ENCODE data around the gene LCN10. TPM values are rescaled to one million over a fixed set of nuclear protein-coding genes. Genes with fewer than 3 reads are reported as not detected.
A peak's percentile ranks its signal among the peaks of the same experiment; 100 is the strongest.
"Not testable (repeated sequence)": the region's sequence is repeated elsewhere in the genome, so short reads cannot be mapped to it uniquely, and the experiment has no call there.

The LCN10 gene
- total and polyA plus RNA-seq, 7 donors, result 1.2 to 9.2 (median 2.1) TPM

DNA sequence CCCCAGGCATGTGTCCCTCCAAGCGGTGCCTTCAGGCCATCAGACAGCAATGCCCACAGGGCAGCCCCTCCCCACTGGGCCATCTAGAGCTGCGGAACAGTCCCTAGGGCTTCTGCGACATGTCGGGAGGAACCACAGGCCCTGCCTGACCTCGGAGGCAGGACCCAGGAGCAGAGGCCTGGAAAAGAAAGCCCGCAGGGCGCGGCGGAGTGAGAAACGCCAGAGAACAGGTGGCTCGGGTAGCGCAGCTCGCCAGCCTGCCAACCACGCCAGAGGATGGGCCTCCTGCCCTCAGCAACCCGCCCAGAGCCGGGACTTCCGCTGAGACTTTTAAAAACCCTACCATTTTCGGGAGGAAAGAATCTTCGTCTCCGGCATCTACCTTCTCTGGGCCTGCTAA is 14.6 kb upstream of the LCN10 start:
- TF ChIP-seq EP300 (IDR thresholded peaks at IDR 0.05) (no peak), POLR2AphosphoS5 (IDR thresholded peaks at IDR 0.05) (no peak), POLR2A (IDR thresholded peaks at IDR 0.05) (no peak)
- TF ChIP-seq, protein P1, sequence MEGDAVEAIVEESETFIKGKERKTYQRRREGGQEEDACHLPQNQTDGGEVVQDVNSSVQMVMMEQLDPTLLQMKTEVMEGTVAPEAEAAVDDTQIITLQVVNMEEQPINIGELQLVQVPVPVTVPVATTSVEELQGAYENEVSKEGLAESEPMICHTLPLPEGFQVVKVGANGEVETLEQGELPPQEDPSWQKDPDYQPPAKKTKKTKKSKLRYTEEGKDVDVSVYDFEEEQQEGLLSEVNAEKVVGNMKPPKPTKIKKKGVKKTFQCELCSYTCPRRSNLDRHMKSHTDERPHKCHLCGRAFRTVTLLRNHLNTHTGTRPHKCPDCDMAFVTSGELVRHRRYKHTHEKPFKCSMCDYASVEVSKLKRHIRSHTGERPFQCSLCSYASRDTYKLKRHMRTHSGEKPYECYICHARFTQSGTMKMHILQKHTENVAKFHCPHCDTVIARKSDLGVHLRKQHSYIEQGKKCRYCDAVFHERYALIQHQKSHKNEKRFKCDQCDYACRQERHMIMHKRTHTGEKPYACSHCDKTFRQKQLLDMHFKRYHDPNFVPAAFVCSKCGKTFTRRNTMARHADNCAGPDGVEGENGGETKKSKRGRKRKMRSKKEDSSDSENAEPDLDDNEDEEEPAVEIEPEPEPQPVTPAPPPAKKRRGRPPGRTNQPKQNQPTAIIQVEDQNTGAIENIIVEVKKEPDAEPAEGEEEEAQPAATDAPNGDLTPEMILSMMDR (IDR thresholded peaks at IDR 0.05), result no peak
- intact Hi-C loops (cut with DNase I), result no loop called here
- H3K4me1 ChIP-seq, result peaks cover 0 to 3% (median 0%) of the 10 kb centered on the region in 4 donors
- 83 to 88% methylated on average over 20 of the region's 20 CpGs for WGBS, 2 donors
- no peaks in the 10 kb centered on the region for H3K36me3 ChIP-seq
- no peak overlapping the region for H3K4me3 ChIP-seq
- peak; percentile 30 for DNase-seq
- H3K27ac ChIP-seq, result no peak overlapping the region
- H3K27me3 ChIP-seq, result peaks cover under 1 to 26% (median 3%) of the 10 kb centered on the region in 3 donors
- peaks cover 0 to under 1% (median 0%) of the 10 kb centered on the region in 4 donors for H3K9me3 ChIP-seq

DNA sequence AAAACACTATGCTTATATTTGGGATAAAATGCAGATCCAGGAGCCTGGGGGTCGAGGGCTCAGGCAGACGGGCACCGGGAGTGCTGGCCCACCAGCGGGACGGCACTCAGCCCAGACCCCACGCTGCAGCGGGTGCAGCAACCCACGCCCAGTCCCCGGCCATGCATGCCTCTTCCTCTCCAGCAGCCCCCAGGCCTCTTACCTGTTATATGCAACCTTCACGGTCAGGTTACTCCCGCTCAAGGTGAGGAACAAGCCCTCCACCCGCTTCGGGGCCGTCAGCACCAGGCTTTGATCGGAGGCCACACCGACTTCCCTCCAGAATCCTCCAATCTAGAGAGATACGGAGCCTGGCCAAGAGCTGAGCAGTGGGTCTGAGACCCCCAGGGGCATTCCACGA is 14.1 kb upstream of the LCN10 start:
- peaks cover 0 to 3% (median 0%) of the 10 kb centered on the region in 4 donors for H3K4me1 ChIP-seq
- H3K27ac ChIP-seq, result no peak overlapping the region
- 92 to 94% methylated on average over 18 of the region's 18 CpGs for WGBS, 2 donors
- no peak overlapping the region for H3K4me3 ChIP-seq
- H3K27me3 ChIP-seq, result peaks cover 0 to 21% (median under 1%) of the 10 kb centered on the region in 3 donors
- TF ChIP-seq EP300 (IDR thresholded peaks at IDR 0.05) (no peak), POLR2AphosphoS5 (IDR thresholded peaks at IDR 0.05) (no peak), POLR2A (IDR thresholded peaks at IDR 0.05) (no peak)
- TF ChIP-seq, protein P1 (IDR thresholded peaks at IDR 0.05), result no peak
- peaks cover 0 to 5% (median 0%) of the 10 kb centered on the region in 4 donors for H3K9me3 ChIP-seq
- intact Hi-C loops (cut with DNase I), result no loop called here
- peak; percentile 27 for DNase-seq
- no peaks in the 10 kb centered on the region for H3K36me3 ChIP-seq

DNA sequence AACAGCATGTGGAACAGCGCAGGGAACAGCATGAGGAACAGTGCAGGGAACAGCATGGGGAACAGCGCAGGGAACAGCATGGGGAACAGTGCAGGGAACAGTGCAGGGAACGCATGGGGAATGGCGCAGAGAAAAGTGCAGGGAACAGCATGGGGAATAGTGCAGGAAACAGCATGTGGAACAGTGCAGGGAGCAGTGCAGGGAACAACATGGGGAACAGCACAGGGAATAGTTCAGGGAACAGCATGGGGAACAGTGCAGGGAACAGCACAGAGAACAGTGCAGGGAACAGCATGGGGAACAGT is 13.3 kb upstream of the LCN10 start:
- peaks cover 0 to 19% (median 0%) of the 10 kb centered on the region in 3 donors for H3K27me3 ChIP-seq
- no peak overlapping the region for H3K27ac ChIP-seq
- DNase-seq, result no peak
- 96 to 97% methylated on average over 4 of the region's 4 CpGs for WGBS, 2 donors
- peaks cover 0 to 3% (median 0%) of the 10 kb centered on the region in 4 donors for H3K4me1 ChIP-seq
- intact Hi-C loops (cut with DNase I), result no loop called here
- no peak overlapping the region for H3K4me3 ChIP-seq
- no peak for TF ChIP-seq POLR2A (IDR thresholded peaks at IDR 0.05)
- TF ChIP-seq EP300 (IDR thresholded peaks at IDR 0.05), result no peak
- no peak for TF ChIP-seq POLR2AphosphoS5 (IDR thresholded peaks at IDR 0.05)
- TF ChIP-seq, protein P1 (IDR thresholded peaks at IDR 0.05), result no peak
- peaks cover 0 to 5% (median 0%) of the 10 kb centered on the region in 4 donors for H3K9me3 ChIP-seq
- H3K36me3 ChIP-seq, result no peaks in the 10 kb centered on the region

DNA sequence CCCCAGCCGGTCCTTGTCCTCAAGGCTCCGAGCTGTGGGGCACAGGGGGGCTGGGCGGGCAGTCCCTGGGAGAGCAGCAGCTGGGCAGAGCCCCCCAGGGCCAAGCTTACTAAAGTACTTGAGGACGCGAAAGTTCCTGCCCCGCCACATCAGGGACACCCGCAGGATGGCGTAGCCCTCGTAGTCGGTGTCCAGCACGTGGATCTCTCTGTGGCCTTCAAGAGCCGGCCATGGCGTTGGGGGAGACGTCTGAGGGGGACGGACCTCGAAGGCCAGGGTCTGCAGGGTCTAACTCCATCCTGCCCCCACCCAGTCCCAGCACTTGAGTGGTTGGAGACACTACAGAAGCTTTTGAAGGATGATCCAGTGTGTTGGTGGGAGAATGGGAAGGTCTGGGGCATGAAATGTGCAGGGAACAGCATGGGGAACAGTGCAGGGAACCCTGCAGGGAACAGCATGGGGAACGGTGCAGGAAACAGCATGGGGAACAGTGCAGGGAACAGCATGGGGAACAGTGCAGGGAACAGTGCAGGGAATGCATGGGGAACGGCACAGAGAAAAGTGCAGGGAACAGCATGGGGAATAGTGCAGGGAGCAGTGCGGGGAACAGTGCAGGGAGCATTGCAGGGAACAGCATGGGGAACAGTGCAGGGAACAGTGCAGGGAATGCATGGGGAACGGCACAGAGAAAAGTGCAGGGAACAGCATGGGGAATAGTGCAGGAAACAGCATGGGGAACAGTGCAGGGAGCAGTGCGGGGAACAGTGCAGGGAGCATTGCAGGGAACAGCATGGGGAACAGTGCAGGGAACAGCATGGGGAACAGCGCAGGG is 12.8 kb upstream of the LCN10 start:
- DNase-seq, result peak; percentile 48
- WGBS, 2 donors, result 91 to 92% methylated on average over 22 of the region's 22 CpGs
- H3K27me3 ChIP-seq, result peaks cover 0 to 15% (median 0%) of the 10 kb centered on the region in 3 donors
- H3K4me1 ChIP-seq; H3K9me3 ChIP-seq; H3K27ac ChIP-seq; H3K4me3 ChIP-seq; intact Hi-C loops (cut with DNase I); H3K36me3 ChIP-seq: not testable (repeated sequence)

DNA sequence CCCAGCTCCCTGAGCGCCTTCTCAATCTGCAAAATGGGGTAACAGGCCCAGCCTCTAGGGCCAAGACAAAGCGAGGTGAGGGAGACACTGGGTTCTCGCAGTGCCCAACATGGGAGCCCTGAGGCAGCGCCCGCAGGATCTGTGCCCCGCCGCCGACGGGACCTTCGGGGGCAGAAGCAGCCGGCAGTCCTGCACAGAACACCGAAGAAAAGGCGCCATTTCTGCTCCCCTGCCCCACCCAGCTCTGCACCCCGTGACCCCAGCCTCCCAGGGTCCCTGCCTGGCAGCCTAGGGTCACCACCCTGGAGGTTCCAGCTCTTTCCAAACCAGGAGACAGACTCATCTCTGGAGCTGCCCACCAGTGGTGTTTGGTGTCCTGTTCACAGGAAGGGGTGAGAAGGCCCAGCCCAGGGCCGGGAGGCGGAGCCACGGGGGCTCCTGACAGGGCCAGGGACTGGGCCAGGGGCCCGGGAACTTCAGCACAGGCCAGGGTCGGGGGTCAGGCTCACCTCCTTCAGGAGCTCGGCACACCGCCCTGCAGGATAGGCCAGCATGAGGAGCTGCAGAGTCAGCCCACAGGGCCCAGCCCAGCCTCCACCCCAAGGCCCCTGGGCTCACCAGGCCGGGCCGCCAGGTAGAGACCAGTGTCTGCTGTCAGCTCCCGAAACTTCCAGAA is 12.0 kb upstream of the LCN10 start:
- Histone ChIP-seq H3K36me3 (no peaks in the 10 kb centered on the region), H3K9me3 (peaks cover 0 to 5% (median 0%) of the 10 kb centered on the region in 4 donors), H3K27ac (no peak overlapping the region), H3K4me3 (no peak overlapping the region), H3K4me1 (no peaks in the 10 kb centered on the region), H3K27me3 (peaks cover 0 to 8% (median 0%) of the 10 kb centered on the region in 3 donors)
- no peak for DNase-seq
- intact Hi-C loops (cut with DNase I), result no loop called here
- TF ChIP-seq EP300 (IDR thresholded peaks at IDR 0.05), result no peak
- WGBS, 2 donors, result 81 to 82% methylated on average over 24 of the region's 24 CpGs
